ENCODE data around the gene IL4I1.
A peak's percentile ranks its signal among the peaks of the same experiment; 100 is the strongest.

GRCh38 chr19:49889687-49890348 is 6.9 kb downstream of the IL4I1 start:
- peak; percentile 64 to 88 (median 83) for TF ChIP-seq CTCF (IDR thresholded peaks at IDR 0.05 in 8 of 11, conservative IDR thresholded peaks at IDR 0.05 in 3 of 11)
- TF ChIP-seq POLR2A (IDR thresholded peaks at IDR 0.05), result no peak
- peak; percentile 75 to 91 (median 79) for TF ChIP-seq POLR2AphosphoS5 (IDR thresholded peaks at IDR 0.05)
